Lung microvascular endothelial cell (primary cell): ENCODE results near the gene RFX2. TPM values are rescaled to one million over a fixed set of nuclear protein-coding genes. Genes with fewer than 3 reads are reported as not detected.
"Not testable (repeated sequence)": the region's sequence is repeated elsewhere in the genome, so short reads cannot be mapped to it uniquely, and the experiment has no call there.

Experiments used
- DNase-seq, 2 donors: peaks; one replicate each; pipeline versions ENCODE4 v3.0.0 to v3.0.0-alpha.2; 2010; ENCODE audit warnings: low read depth in 2 of 2
- total RNA-seq: library from RNA; depleted of rRNA; stranded (reverse); fragments of >200 nt; gene quantifications from 2 replicates; pipeline ENCODE4 v1.2.1, GENCODE V29; 2014

Gene RFX2
- total RNA-seq, 1 donor from 2014 or later = 2.4 TPM

- no peak for DNase-seq
These were observed 33.4 kb downstream of the RFX2 start for GRCh38 chr19:6076675-6077463.

- DNase-seq = no peak
These were observed 34.0 kb downstream of the RFX2 start for GRCh38 chr19:6076291-6076665.

GRCh38 chr19:6074709-6075403 lies 35.4 kb downstream of the RFX2 start:
- no peak for DNase-seq

GRCh38 chr19:6073858-6074708 lies 36.2 kb downstream of the RFX2 start:
- no peak for DNase-seq

GRCh38 chr19:6073233-6073632 lies 37.1 kb downstream of the RFX2 start:
- DNase-seq = not testable (repeated sequence)

GRCh38 chr19:6071875-6072274 lies 38.4 kb downstream of the RFX2 start:
- DNase-seq = no peak

GRCh38 chr19:6070720-6071485 lies 39.4 kb downstream of the RFX2 start:
- no peak for DNase-seq

GRCh38 chr19:6070207-6070681 lies 40.1 kb downstream of the RFX2 start:
- no peak for DNase-seq

- DNase-seq = no peak
These were observed 41.0 kb downstream of the RFX2 start for GRCh38 chr19:6069268-6069791.

GRCh38 chr19:6068711-6069110 lies 41.6 kb downstream of the RFX2 start:
- DNase-seq = no peak

GRCh38 chr19:6067975-6068374 lies 42.3 kb downstream of the RFX2 start:
- no peak for DNase-seq

- DNase-seq = peak; percentile 99 to 100
These were observed 43.3 kb downstream of the RFX2 start for GRCh38 chr19:6066661-6067646.

- peak; percentile 90 to 94 for DNase-seq
These were observed 44.5 kb downstream of the RFX2 start for GRCh38 chr19:6065685-6066374.

- DNase-seq = peak in 1 of 2 donors; percentile 32
These were observed 45.8 kb downstream of the RFX2 start for GRCh38 chr19:6064336-6065073.

- no peak for DNase-seq
These were observed 46.5 kb downstream of the RFX2 start for GRCh38 chr19:6063576-6064335.

GRCh38 chr19:6062961-6063575 lies 47.2 kb downstream of the RFX2 start:
- DNase-seq = no peak

GRCh38 chr19:6062274-6062673 lies 48.0 kb downstream of the RFX2 start:
- DNase-seq = peak; percentile 93 to 100
